HCT116 (cell line): Measurements from ENCODE around the gene CHN1.

Source experiments
- POLR2A ChIP-seq: IDR thresholded peaks from 2 replicates; pipeline ENCODE4 v1.7.0; 2011; ENCODE audit warnings: borderline replicate concordance; ENCODE audit not compliant: insufficient read depth, insufficient read length; ENCODE audit errors: extremely low read depth
- POLR2AphosphoS5 ChIP-seq: IDR thresholded peaks from 2 replicates; pipeline ENCODE4 v1.6.1; 2011; ENCODE audit warnings: mild to moderate bottlenecking, low read depth, low read length, moderate library complexity
- RAD21 ChIP-seq: IDR thresholded peaks from 2 replicates; pipeline ENCODE4 v1.6.1; 2012; ENCODE audit warnings: low read depth, mild to moderate bottlenecking
- TF ChIP-seq, protein P1 (sequence below), 3 experiments: fragments of 200-600 bp in 1 of 3; sonication (generic) in 1 of 3; IDR thresholded peaks in 2 of 3; conservative IDR thresholded peaks in 1 of 3; 2 replicates each; pipeline ENCODE4 v1.5.1; 2012 to 2017; ENCODE audit warnings: low read depth in 2 of 3, low read length in 2 of 3, antibody characterized with exemption in 1 of 3, borderline replicate concordance in 1 of 3, control low read depth in 1 of 3, mild to moderate bottlenecking in 1 of 3, mixed read lengths in 1 of 3, mixed run types in 1 of 3, moderate library complexity in 1 of 3; ENCODE audit not compliant: insufficient read depth in 1 of 3

DNA sequence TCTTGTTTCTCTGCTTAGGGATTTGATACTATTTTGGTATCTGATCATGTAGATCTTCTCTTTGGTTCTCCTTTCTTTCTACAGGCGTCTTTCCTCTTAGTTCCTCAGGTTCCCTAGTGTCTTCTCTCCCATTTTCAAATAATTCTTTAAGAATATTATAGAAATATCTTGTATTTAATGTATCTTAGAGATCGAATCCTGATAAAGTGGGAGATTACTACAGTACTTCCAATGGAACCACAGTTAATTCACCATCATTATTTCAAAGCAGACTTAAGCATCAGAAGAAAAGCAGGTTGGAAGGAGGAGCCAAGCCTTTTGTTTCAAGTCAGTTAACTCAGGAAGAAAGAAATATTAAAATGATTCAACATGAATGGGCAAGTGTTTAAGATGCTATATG lies 1.1 kb upstream of the CHN1 start:
- TF ChIP-seq RAD21 (no peak), POLR2A (no peak), POLR2AphosphoS5 (no peak)
- TF ChIP-seq, protein P1, sequence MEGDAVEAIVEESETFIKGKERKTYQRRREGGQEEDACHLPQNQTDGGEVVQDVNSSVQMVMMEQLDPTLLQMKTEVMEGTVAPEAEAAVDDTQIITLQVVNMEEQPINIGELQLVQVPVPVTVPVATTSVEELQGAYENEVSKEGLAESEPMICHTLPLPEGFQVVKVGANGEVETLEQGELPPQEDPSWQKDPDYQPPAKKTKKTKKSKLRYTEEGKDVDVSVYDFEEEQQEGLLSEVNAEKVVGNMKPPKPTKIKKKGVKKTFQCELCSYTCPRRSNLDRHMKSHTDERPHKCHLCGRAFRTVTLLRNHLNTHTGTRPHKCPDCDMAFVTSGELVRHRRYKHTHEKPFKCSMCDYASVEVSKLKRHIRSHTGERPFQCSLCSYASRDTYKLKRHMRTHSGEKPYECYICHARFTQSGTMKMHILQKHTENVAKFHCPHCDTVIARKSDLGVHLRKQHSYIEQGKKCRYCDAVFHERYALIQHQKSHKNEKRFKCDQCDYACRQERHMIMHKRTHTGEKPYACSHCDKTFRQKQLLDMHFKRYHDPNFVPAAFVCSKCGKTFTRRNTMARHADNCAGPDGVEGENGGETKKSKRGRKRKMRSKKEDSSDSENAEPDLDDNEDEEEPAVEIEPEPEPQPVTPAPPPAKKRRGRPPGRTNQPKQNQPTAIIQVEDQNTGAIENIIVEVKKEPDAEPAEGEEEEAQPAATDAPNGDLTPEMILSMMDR (IDR thresholded peaks at IDR 0.05 in 2 of 3, conservative IDR thresholded peaks at IDR 0.05 in 1 of 3; ENCODE audit: borderline replicate concordance in 1 of 3, insufficient read depth in 1 of 3, low read depth in 2 of 3, low read length in 2 of 3): no peak
